Measurements from ENCODE around the gene SMTN. TPM values are rescaled to one million over a fixed set of nuclear protein-coding genes. Genes with fewer than 3 reads are reported as not detected.

Gene SMTN
- total and polyA plus RNA-seq, 9 of the 15 experiments (the other 6 are each of a cell fraction or from before 2014, with no cell fraction given): 2.5 to 41.1 (median 16.1) TPM

GRCh38 chr22:31091106-31091975 lies 10.2 kb downstream of the SMTN start:
- no peak for FAIRE-seq
- intact Hi-C loops (cut with micrococcal nuclease) (no loop called here), in situ Hi-C loops (cut with MboI) (no loop called here)
- no peak overlapping the region for H3K4me3 ChIP-seq
- H3K27ac ChIP-seq (ENCODE audit: extremely low read depth, low read depth, low read length): no peak overlapping the region
- H2AFZ ChIP-seq (ENCODE audit: low read depth, low read length): no peak overlapping the region
- H3K9me3 ChIP-seq (replicated peaks; ENCODE audit: control insufficient read depth, insufficient read depth, low read depth, low read length): no peaks in the 10 kb centered on the region
- H3K36me3 ChIP-seq (ENCODE audit: control insufficient read depth, insufficient read depth, low read length): peaks cover 37% of the 10 kb centered on the region; the same call in 2 of the 3 replicates
- H3K79me2 ChIP-seq (ENCODE audit: control insufficient read depth, insufficient read depth, low read length): no peaks in the 10 kb centered on the region
- H3K9me1 ChIP-seq (ENCODE audit: control insufficient read depth, insufficient read depth, low read length): peaks cover under 1% of the 10 kb centered on the region
- ChIA-PET POLR2A (no interaction called here), CTCF (ENCODE audit: low intra/inter-chr PET ratio) (no interaction called here)
- H3K27me3 ChIP-seq (ENCODE audit: control insufficient read depth in 2 of 2, insufficient read depth in 2 of 2, low read length in 2 of 2): no peaks in the 10 kb centered on the region
- no peak overlapping the region for H3K9ac ChIP-seq (ENCODE audit: insufficient read depth in 1 of 2, low read depth in 2 of 2, low read length in 2 of 2)
- BruUV-seq (replicated peaks): no TSS peak
- no peak for DNase-seq (ENCODE audit: extremely low read depth in 1 of 4, low spot score in 3 of 4)
- no peak for TF ChIP-seq TARDBP (IDR thresholded peaks at IDR 0.05)
- TF ChIP-seq HIVEP1 (CRISPR knock-in tag; IDR thresholded peaks at IDR 0.05): no peak
- TF ChIP-seq RBFOX2 (IDR thresholded peaks at IDR 0.05; ENCODE audit: low read depth, low read length): peak; percentile 16; the same call in 1 of the 2 replicates
- TF ChIP-seq POLR2G (IDR thresholded peaks at IDR 0.05; ENCODE audit: low read depth, low read length): 0 out of 2 replicates have a peak, but pooled peaks have one; percentile 35
- H3K4me1 ChIP-seq (replicated peaks in 1 of 2; ENCODE audit: control insufficient read depth in 2 of 2, insufficient read depth in 2 of 2, low read length in 2 of 2): peaks cover 8 to 36% of the 10 kb centered on the region in 2 experiments; a peak in 4 of 5 replicates
- no peak overlapping the region for H3K4me2 ChIP-seq (ENCODE audit: insufficient read depth, low read length)
- ATAC-seq: no peak
- 90% methylated on average over 9 of the region's 29 CpGs for WGBS (ENCODE audit: insufficient coverage, low coverage, missing lambda C conversion rate)
- H4K20me1 ChIP-seq (replicated peaks; ENCODE audit: control insufficient read depth, insufficient read depth, low read length): no peaks in the 10 kb centered on the region

DNA sequence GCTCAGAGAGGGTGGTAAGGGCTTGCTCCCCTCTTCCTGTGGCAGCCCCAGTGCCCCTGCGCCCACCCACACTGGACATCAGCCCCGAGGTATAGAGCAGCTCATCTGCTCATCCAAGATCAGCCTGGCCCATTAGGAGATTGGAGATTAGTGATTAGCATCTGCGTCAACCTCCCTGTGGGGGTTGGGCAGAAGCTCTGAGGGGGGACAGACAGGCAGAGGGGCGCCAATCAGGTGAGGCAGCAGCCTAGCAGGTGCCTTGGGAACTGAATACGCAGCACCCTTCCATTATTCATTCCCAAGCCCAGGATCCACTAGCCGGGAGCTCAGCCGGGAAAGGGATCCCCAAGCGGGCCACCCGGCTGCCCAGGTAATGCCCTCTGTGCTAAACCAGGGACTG lies 11.0 kb downstream of the SMTN start:
- H3K27me3 ChIP-seq (ENCODE audit: control insufficient read depth in 2 of 2, insufficient read depth in 2 of 2, low read length in 2 of 2): no peaks in the 10 kb centered on the region
- WGBS (ENCODE audit: insufficient coverage, low coverage, missing lambda C conversion rate): 88% methylated on average over 8 of the region's 9 CpGs
- FAIRE-seq (no peak), ATAC-seq (no peak), DNase-seq (ENCODE audit: extremely low read depth in 1 of 4, low spot score in 3 of 4) (no peak)
- ChIA-PET POLR2A (interaction anchor here (1.5 to 2.0 kb wide), 2 partner anchors 10 to 16 kb away, joined by 4 to 6 read pairs; partner anchors contain the start of gene SELENOM), CTCF (ENCODE audit: low intra/inter-chr PET ratio) (no interaction called here)
- H3K4me1 ChIP-seq (replicated peaks in 1 of 2; ENCODE audit: control insufficient read depth in 2 of 2, insufficient read depth in 2 of 2, low read length in 2 of 2): peaks cover 1 to 27% of the 10 kb centered on the region in 2 experiments; a peak in 2 of 5 replicates
- H3K9ac ChIP-seq (ENCODE audit: insufficient read depth in 1 of 2, low read depth in 2 of 2, low read length in 2 of 2): no peak overlapping the region
- H3K4me3 ChIP-seq: no peak overlapping the region
- TF ChIP-seq, protein P1, sequence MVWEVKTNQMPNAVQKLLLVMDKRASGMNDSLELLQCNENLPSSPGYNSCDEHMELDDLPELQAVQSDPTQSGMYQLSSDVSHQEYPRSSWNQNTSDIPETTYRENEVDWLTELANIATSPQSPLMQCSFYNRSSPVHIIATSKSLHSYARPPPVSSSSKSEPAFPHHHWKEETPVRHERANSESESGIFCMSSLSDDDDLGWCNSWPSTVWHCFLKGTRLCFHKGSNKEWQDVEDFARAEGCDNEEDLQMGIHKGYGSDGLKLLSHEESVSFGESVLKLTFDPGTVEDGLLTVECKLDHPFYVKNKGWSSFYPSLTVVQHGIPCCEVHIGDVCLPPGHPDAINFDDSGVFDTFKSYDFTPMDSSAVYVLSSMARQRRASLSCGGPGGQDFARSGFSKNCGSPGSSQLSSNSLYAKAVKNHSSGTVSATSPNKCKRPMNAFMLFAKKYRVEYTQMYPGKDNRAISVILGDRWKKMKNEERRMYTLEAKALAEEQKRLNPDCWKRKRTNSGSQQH (CRISPR knock-in tag; IDR thresholded peaks at IDR 0.05): no peak
- TF ChIP-seq ZNF175 (CRISPR knock-in tag; IDR thresholded peaks at IDR 0.05; ENCODE audit: low read depth) (no peak), EGR1 (conservative IDR thresholded peaks at IDR 0.05) (no peak), ZNF668 (CRISPR knock-in tag; IDR thresholded peaks at IDR 0.05) (no peak), RBM17 (IDR thresholded peaks at IDR 0.05; ENCODE audit: borderline replicate concordance, low read depth, low read length) (no peak), HDGF (IDR thresholded peaks at IDR 0.05) (no peak)
- H3K4me2 ChIP-seq (ENCODE audit: insufficient read depth, low read length): no peak overlapping the region
- BruUV-seq (replicated peaks): no TSS peak
- no peaks in the 10 kb centered on the region for H3K9me3 ChIP-seq (replicated peaks; ENCODE audit: control insufficient read depth, insufficient read depth, low read depth, low read length)
- no peaks in the 10 kb centered on the region for H3K9me1 ChIP-seq (ENCODE audit: control insufficient read depth, insufficient read depth, low read length)
- intact Hi-C loops (cut with micrococcal nuclease): no loop called here
- H3K79me2 ChIP-seq (ENCODE audit: control insufficient read depth, insufficient read depth, low read length): no peaks in the 10 kb centered on the region
- no peak overlapping the region for H2AFZ ChIP-seq (ENCODE audit: low read depth, low read length)
- H3K27ac ChIP-seq (ENCODE audit: extremely low read depth, low read depth, low read length): no peak overlapping the region
- peaks cover 46% of the 10 kb centered on the region; the same call in 2 of the 3 replicates for H3K36me3 ChIP-seq (ENCODE audit: control insufficient read depth, insufficient read depth, low read length)
- H4K20me1 ChIP-seq (replicated peaks; ENCODE audit: control insufficient read depth, insufficient read depth, low read length): no peaks in the 10 kb centered on the region
- in situ Hi-C loops (cut with MboI): no loop called here

Measured in K562 (cell line).